ENCODE measurements around the gene WFDC9.
"Not testable (repeated sequence)": the region's sequence is repeated elsewhere in the genome, so short reads cannot be mapped to it uniquely, and the experiment has no call there.

DNA sequence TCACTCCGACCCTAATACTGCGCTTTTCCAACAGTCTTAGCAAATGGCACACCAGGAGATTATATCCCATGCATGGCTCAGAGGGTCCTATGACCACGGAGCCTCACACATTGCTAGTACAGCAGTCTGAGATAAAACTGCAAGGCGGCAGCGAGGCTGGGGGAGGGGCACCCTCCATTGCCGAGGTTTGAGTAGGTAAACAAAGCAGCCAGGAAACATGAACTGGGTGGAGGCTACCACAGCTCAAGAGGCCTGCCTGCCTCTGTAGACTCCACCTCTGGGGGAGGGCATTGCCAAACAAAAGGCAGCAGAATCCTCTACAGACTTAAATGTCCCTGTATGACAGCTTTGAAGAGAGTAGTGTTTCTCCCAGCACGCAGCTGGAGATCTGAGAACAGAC lies 20.6 kb upstream of the WFDC9 start:
- TF ChIP-seq, protein P1, sequence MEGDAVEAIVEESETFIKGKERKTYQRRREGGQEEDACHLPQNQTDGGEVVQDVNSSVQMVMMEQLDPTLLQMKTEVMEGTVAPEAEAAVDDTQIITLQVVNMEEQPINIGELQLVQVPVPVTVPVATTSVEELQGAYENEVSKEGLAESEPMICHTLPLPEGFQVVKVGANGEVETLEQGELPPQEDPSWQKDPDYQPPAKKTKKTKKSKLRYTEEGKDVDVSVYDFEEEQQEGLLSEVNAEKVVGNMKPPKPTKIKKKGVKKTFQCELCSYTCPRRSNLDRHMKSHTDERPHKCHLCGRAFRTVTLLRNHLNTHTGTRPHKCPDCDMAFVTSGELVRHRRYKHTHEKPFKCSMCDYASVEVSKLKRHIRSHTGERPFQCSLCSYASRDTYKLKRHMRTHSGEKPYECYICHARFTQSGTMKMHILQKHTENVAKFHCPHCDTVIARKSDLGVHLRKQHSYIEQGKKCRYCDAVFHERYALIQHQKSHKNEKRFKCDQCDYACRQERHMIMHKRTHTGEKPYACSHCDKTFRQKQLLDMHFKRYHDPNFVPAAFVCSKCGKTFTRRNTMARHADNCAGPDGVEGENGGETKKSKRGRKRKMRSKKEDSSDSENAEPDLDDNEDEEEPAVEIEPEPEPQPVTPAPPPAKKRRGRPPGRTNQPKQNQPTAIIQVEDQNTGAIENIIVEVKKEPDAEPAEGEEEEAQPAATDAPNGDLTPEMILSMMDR (IDR thresholded peaks at IDR 0.05 in 2 of 3, conservative IDR thresholded peaks at IDR 0.05 in 1 of 3; ENCODE audit: borderline replicate concordance in 1 of 3, insufficient read depth in 1 of 3, low read depth in 2 of 3, low read length in 2 of 3): not testable (repeated sequence)
- not testable (repeated sequence) for TF ChIP-seq CEBPB (IDR thresholded peaks at IDR 0.05; ENCODE audit: low read depth); POLR2A (IDR thresholded peaks at IDR 0.05; ENCODE audit: borderline replicate concordance, extremely low read depth, insufficient read depth, insufficient read length); SRF (IDR thresholded peaks at IDR 0.05; ENCODE audit: low read depth); EZH2phosphoT487 (IDR thresholded peaks at IDR 0.05; ENCODE audit: borderline replicate concordance); EZH2 (IDR thresholded peaks at IDR 0.05); EGR1 (IDR thresholded peaks at IDR 0.05; ENCODE audit: low read depth); POLR2AphosphoS5 (IDR thresholded peaks at IDR 0.05; ENCODE audit: low read depth, low read length); SP1 (IDR thresholded peaks at IDR 0.05; ENCODE audit: low read depth); ELF1 (IDR thresholded peaks at IDR 0.05; ENCODE audit: borderline replicate concordance, low read depth)
- TF ChIP-seq, protein P2, sequence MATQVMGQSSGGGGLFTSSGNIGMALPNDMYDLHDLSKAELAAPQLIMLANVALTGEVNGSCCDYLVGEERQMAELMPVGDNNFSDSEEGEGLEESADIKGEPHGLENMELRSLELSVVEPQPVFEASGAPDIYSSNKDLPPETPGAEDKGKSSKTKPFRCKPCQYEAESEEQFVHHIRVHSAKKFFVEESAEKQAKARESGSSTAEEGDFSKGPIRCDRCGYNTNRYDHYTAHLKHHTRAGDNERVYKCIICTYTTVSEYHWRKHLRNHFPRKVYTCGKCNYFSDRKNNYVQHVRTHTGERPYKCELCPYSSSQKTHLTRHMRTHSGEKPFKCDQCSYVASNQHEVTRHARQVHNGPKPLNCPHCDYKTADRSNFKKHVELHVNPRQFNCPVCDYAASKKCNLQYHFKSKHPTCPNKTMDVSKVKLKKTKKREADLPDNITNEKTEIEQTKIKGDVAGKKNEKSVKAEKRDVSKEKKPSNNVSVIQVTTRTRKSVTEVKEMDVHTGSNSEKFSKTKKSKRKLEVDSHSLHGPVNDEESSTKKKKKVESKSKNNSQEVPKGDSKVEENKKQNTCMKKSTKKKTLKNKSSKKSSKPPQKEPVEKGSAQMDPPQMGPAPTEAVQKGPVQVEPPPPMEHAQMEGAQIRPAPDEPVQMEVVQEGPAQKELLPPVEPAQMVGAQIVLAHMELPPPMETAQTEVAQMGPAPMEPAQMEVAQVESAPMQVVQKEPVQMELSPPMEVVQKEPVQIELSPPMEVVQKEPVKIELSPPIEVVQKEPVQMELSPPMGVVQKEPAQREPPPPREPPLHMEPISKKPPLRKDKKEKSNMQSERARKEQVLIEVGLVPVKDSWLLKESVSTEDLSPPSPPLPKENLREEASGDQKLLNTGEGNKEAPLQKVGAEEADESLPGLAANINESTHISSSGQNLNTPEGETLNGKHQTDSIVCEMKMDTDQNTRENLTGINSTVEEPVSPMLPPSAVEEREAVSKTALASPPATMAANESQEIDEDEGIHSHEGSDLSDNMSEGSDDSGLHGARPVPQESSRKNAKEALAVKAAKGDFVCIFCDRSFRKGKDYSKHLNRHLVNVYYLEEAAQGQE (IDR thresholded peaks at IDR 0.05; ENCODE audit: low read depth): not testable (repeated sequence)
- TF ChIP-seq, protein P3, sequence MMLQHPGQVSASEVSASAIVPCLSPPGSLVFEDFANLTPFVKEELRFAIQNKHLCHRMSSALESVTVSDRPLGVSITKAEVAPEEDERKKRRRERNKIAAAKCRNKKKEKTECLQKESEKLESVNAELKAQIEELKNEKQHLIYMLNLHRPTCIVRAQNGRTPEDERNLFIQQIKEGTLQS (IDR thresholded peaks at IDR 0.05): not testable (repeated sequence)
- TF ChIP-seq, protein P4, sequence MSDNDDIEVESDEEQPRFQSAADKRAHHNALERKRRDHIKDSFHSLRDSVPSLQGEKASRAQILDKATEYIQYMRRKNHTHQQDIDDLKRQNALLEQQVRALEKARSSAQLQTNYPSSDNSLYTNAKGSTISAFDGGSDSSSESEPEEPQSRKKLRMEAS (IDR thresholded peaks at IDR 0.05): not testable (repeated sequence)
- TF ChIP-seq, protein P5, sequence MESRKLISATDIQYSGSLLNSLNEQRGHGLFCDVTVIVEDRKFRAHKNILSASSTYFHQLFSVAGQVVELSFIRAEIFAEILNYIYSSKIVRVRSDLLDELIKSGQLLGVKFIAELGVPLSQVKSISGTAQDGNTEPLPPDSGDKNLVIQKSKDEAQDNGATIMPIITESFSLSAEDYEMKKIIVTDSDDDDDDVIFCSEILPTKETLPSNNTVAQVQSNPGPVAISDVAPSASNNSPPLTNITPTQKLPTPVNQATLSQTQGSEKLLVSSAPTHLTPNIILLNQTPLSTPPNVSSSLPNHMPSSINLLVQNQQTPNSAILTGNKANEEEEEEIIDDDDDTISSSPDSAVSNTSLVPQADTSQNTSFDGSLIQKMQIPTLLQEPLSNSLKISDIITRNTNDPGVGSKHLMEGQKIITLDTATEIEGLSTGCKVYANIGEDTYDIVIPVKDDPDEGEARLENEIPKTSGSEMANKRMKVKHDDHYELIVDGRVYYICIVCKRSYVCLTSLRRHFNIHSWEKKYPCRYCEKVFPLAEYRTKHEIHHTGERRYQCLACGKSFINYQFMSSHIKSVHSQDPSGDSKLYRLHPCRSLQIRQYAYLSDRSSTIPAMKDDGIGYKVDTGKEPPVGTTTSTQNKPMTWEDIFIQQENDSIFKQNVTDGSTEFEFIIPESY (IDR thresholded peaks at IDR 0.05; ENCODE audit: extremely low read depth, insufficient replicate concordance, low read length): not testable (repeated sequence)

Data from HCT116 (cell line).